ENCODE measurements around the gene PRND.
"Not testable (repeated sequence)": the region's sequence is repeated elsewhere in the genome, so short reads cannot be mapped to it uniquely, and the experiment has no call there.

PRND gene

DNA sequence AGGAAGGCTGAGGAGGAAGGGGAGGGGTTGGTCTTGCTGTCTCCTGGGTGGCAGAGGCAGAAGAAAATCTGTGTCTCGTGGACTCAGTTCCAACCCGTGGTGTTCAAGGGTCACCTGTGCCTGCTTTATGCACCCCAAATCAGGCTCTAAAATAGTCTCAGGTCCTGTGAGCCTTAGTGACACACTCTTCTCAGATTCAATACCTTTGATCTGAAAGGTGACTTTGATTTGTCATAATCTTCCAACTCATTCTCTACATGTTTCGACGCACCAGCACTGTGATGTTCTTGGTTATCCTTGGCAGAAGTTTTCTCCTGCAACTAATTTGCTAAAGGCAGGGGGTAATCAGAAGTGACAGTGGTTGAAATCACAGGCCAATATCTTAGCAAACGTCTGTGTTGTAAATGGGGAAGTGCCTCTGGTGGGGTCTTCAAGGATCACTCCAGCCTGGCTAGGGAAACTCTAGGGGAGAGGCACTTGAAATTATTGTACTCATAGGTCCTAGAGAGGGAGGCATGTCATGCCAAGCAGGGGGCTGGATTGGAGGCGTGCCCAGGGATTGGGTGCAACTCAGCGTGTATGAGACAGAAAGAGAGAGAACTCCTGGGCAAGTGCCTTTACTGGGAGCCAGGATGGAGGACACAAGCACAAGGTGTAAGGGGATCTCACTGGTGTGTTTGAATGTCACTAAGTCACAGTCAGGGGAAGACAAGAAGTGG is 19.0 kb upstream of the PRND start:
- H3K4me3 ChIP-seq (replicated peaks; ENCODE audit: low read depth, low read length), result no peak overlapping the region
- TF ChIP-seq, protein P1, sequence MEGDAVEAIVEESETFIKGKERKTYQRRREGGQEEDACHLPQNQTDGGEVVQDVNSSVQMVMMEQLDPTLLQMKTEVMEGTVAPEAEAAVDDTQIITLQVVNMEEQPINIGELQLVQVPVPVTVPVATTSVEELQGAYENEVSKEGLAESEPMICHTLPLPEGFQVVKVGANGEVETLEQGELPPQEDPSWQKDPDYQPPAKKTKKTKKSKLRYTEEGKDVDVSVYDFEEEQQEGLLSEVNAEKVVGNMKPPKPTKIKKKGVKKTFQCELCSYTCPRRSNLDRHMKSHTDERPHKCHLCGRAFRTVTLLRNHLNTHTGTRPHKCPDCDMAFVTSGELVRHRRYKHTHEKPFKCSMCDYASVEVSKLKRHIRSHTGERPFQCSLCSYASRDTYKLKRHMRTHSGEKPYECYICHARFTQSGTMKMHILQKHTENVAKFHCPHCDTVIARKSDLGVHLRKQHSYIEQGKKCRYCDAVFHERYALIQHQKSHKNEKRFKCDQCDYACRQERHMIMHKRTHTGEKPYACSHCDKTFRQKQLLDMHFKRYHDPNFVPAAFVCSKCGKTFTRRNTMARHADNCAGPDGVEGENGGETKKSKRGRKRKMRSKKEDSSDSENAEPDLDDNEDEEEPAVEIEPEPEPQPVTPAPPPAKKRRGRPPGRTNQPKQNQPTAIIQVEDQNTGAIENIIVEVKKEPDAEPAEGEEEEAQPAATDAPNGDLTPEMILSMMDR (IDR thresholded peaks at IDR 0.05; ENCODE audit: low read depth, low read length, missing control alignments), result no peak
- DNase-seq (ENCODE audit: extremely low read depth, low read depth), result no peak

DNA sequence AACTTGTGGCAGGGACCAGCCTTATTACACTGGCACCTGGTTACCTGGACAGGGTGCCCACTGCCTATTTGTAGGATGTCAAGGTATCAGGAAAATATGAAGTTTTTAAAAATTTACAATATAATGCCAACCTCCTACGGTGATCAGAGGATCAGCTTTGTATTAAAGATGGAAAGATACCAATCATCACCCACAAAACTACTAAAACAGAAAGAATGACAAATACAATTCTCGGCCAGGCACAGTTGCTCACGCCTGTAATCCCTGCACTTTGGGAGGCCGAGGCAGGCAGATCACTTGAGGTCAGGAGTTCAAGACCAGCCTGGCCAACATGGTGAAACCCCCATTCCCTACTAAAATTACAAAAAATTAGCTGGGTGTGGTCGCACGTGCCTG is 18.4 kb upstream of the PRND start:
- H3K4me3 ChIP-seq (replicated peaks; ENCODE audit: low read depth, low read length), result no peak overlapping the region
- DNase-seq (ENCODE audit: extremely low read depth, low read depth), result no peak
- TF ChIP-seq, protein P1 (IDR thresholded peaks at IDR 0.05; ENCODE audit: low read depth, low read length, missing control alignments), result no peak

DNA sequence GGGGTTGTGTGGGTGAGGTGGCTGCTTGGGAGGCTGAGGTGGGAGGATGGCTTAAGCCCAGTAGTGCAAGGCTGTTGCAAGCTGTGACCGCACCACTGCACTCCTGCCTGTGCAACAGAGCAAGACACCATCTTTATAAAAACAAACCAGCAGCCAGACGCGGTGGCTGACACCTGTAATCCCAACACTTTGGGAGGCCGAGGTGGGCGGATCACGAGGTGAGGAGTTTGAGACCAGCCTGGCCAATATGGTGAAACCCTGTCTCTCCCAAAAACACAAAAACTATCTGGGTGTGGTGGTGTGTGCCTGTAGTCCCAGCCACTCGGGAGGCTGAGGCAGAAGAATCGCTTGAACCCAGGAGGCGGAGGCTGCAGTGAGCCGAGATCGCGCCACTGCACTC is 14.8 kb upstream of the PRND start:
- DNase-seq (ENCODE audit: extremely low read depth, low read depth); H3K4me3 ChIP-seq (replicated peaks; ENCODE audit: low read depth, low read length): not testable (repeated sequence)

DNA sequence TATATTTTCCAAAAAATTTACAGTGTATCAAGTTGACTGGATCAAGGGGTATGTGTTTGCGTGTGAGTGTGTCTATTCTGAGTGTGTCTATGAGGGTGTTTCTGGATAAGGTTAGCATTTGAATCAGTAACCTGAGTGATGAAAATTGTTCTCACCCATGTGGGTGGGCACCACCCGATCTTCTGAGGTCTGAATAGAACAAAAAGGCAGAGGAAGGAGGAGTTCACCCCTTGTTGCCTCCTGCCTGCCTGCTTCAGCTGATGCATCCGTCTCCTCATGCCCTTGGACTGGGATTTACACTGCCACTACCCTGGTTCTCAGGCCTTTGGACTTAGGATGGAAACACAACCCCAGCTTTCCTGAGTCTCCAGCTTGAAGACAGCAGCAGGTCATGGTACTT is 13.7 kb upstream of the PRND start:
- no peak for DNase-seq (ENCODE audit: extremely low read depth, low read depth)
- TF ChIP-seq, protein P1 (IDR thresholded peaks at IDR 0.05; ENCODE audit: low read depth, low read length, missing control alignments), result no peak
- no peak overlapping the region for H3K4me3 ChIP-seq (replicated peaks; ENCODE audit: low read depth, low read length)

DNA sequence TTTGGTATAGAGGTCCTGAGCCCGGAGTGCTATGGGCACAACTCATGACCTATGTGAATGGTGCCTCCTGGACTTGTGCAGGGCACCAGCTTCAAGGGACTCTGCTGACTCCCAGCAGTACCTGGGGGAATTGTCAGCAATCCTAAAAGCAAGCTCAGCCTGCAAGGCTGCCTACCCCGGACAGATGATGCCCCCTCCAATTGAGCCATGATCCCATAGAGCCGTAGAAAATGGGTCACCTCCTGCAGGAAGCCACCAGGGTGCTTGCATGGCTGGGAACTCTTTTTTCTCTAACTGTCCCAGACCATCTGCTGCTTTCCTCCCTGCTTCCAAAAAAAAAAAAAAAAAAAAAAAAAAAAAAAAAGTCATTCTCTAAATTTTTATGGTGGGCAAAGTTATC is 12.9 kb upstream of the PRND start:
- DNase-seq (ENCODE audit: extremely low read depth, low read depth), result no peak
- no peak overlapping the region for H3K4me3 ChIP-seq (replicated peaks; ENCODE audit: low read depth, low read length)
- TF ChIP-seq, protein P1 (IDR thresholded peaks at IDR 0.05; ENCODE audit: low read depth, low read length, missing control alignments), result no peak

DNA sequence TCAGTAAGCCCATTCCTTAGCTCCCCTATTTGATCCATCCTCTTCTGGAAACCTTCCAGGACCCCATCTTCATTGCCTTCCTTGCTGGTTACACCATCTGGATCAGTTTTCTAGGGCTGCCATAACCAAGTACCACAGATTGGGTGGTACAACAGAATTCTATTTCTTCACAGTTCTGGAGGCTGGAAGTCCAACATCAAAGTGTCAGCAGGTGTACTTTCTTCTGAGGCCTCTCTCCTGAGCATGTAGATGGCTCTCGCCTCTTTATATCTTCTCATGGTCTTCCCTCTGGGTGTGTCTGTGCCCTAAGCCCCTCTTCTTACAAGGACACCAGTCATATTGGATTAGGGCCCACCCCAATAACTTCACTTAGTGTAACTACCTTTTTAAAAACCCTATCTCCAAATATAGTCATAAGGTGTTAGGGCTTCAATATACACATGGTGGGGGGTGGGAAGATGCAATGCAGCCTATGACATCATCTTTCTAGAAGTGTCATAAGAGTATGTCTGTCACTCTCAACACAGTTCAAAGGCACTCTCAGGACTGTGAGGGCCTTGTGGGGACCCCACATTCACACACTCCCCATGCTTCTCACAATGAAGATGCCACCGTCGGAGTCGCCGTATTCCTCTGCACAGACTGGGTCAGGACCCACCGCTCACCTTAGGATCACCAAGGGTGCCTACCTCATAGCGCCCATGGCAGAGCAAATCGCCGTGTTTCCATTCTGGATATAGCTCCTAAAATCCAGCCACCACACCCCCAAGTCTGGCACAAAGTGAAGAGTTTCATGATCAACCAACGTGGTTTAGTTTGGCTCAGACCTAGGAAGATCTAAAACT is 12.2 kb upstream of the PRND start:
- H3K4me3 ChIP-seq (replicated peaks; ENCODE audit: low read depth, low read length), result no peak overlapping the region
- no peak for DNase-seq (ENCODE audit: extremely low read depth, low read depth)
- TF ChIP-seq, protein P1 (IDR thresholded peaks at IDR 0.05; ENCODE audit: low read depth, low read length, missing control alignments), result no peak

DNA sequence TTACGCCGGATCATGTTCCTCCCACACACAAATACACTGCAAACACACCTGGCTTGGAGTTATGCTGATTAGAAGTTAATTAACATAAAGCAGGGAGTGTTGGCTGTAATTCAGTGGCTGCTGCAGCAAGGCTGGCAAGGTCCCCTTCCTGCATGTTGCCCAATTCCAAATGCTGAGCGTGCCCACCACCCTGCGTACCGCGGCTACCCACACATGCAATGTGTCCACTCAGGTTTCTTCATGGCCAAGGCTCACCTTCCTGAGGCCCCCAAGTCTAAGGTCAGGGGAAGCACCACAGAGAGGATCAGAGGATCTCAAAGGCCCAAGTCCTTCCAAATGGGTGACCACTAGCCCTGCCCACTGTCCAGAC is 11.6 kb upstream of the PRND start:
- TF ChIP-seq, protein P1 (IDR thresholded peaks at IDR 0.05; ENCODE audit: low read depth, low read length, missing control alignments), result no peak
- no peak for DNase-seq (ENCODE audit: extremely low read depth, low read depth)

More for the DNA sequence above, 11.6 kb upstream of the PRND start:
- no peak overlapping the region for H3K4me3 ChIP-seq (replicated peaks; ENCODE audit: low read depth, low read length)

Measured in HFF-Myc (cell line).